GM19025 (cell line): ENCODE data around the gene SHOC2.

Experiments used
- ATAC-seq: cut with Tn5 transposase; IDR thresholded peaks from one replicate; pipeline ENCODE4 v1.9.1; 2021; ENCODE audit warnings: mild to moderate bottlenecking, low read depth, moderate library complexity; ENCODE audit not compliant: unreplicated experiment

SHOC2 gene

GRCh38 chr10:110977662-110978061, 58.3 kb downstream of the SHOC2 start:
- ATAC-seq = no peak

GRCh38 chr10:110978204-110978603, 58.8 kb downstream of the SHOC2 start:
- no peak for ATAC-seq

DNA sequence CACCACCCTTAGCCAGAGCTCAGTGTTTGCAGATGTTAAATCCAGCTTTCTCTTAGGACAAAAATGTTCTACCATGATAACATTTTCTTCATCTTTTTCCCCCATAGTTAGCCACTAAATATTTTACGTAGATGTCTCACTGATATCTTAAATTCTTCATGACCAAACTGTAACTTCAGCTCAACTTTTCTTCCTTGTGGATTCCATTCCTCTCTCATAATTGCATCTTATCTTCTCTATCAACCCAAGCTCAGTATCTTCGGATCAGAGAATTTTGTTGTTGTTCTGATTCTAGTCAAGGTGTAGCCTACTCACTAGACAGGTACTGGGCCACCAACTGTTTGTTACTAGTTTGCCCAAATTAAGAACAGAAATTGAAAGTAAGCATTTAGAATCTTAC, 60.2 kb downstream of the SHOC2 start:
- no peak for ATAC-seq

GRCh38 chr10:110980807-110981206, 61.4 kb downstream of the SHOC2 start:
- ATAC-seq = no peak

GRCh38 chr10:110983466-110983865, 64.1 kb downstream of the SHOC2 start:
- ATAC-seq = no peak

DNA sequence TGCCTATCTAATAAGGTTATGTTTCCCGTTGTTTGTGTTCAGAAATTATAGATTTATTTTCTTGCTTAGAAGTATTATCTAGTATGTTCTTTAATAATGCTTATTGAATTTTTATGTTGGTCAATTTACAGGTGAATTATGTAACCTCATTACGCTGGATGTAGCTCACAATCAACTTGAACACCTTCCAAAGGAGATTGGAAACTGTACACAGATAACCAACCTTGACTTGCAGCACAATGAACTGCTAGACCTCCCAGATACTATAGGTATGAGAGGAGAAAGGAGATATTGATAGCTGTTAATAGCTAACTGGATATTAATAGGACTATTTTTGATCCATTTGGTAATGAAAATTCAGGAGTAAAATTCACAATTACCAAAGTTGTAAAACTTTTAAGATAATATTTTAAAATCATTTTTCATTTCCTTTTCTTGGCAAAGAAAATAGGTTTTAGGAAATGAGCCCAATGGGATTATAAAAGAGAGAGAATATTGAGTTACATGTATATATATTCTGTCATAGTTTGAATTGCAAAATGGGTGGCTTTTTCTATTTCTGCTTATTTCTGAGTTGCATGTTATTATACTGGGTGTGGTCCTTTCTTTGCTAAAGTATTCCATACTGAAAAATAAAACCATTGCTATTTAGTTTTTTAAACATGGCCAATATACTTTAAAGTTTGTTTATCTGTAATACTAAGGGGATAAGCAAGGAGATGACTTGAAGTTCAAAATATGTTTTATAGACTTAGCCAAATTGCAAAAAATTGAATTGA, 66.3 kb downstream of the SHOC2 start:
- no peak for ATAC-seq

- ATAC-seq = no peak
Observed at GRCh38 chr10:110989016-110989415, 69.6 kb downstream of the SHOC2 start.

DNA sequence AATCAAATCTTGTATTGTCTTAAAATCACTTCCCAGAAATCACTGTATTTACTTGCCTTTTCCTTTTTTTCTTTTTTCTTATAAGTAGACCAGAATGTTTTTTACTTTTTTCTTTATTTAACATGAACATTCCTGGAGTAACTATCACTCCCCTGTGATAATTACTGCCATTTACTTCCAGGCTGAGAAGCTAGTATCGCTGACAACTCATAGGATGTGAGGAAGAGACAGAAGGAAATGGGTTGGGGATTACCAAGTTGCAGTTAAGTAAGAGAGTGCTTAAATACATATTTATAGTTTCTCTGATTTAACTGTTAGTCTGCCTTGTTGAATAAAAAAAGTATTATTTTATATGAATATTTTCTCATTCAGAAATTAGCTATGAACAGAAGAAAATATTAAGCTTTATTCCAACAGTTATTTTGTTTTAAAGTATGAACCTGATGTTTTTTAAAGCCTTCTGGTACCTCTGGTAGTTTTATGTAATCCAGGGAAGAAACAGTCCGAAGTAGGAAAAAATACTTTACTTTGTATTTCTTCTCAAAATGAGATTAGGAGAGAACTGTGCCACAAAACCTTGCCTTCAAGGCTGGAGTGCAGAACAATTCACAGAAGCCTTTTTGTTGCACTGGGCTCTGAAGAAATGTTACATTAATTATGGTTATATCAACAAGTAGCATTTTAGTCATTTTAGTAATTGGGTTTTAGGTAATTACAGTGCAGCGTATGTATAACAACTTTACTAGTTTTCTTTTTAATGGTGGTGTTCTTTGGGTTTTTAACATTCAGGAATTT, 72.8 kb downstream of the SHOC2 start:
- no peak for ATAC-seq

- no peak for ATAC-seq
Observed at GRCh38 chr10:110993024-110993693, 73.8 kb downstream of the SHOC2 start.

DNA sequence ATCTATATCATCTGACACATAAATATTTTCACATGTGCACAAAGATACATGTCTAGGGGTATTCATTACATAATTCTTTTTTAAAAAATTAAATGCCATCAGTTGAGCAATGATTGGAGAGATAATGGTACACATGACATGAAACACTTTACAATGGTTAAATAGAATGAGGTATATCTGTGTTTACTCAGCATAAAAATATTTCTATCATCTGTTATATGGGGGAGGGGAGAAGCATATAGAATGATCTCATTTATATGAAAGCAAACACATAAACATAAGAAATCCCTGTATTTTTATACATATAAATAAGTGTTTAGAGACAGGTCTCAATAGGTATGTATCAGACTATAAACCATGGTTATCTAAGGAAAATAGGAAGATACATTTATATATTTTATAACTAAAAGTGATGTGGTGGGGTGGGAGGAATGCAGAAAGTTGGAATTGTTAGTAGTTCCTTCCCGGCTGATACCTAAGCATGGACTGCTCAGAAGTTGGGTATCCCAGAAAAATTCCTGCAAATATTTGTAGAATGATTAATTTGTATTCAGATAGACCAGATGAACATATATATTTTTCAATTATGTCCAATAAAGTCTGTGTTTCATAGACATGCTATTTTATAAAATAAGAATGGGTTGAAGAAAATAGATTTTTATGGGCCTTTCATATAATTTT, 75.1 kb downstream of the SHOC2 start:
- no peak for ATAC-seq

DNA sequence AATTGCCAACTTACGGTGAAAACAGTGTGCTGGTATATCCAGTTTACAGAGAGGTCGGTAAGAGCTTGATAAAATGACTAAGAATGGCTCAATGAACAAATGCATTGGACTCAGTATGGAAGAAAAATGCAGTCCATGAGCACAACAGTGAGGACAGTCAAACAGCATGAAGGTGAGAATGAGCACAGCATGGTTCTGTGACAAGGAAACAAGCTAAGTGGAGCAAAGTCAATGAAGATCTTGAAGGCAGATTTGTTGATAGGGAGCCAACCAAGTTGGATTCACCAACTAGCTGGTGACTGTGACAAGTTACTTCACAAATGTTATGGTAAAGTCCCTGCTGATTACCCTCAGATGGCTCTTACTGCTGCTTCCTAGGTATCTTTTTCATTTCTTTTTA, 75.9 kb downstream of the SHOC2 start:
- no peak for ATAC-seq

- ATAC-seq = no peak
Observed at GRCh38 chr10:110996256-110996655, 76.9 kb downstream of the SHOC2 start.

GRCh38 chr10:111004016-111004415, 84.6 kb downstream of the SHOC2 start:
- ATAC-seq = no peak

DNA sequence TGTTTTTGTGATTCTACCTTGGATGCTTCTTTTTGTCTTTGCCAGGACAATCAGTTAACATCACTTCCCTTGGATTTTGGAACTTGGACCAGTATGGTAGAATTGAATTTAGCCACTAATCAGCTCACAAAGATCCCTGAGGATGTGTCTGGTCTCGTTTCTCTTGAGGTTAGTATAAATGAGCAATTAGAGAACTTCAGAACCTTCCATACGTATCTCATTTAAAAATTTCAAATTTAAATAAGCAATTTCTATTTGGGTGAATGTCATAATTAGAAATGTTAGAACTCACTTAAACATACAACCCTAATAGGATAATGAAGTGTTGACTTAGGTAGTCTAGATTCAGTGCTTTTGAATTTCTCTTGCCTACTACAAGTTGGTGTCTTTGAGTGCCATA, 88.1 kb downstream of the SHOC2 start:
- ATAC-seq = no peak

GRCh38 chr10:111015181-111015580, 95.8 kb downstream of the SHOC2 start:
- ATAC-seq = no peak

DNA sequence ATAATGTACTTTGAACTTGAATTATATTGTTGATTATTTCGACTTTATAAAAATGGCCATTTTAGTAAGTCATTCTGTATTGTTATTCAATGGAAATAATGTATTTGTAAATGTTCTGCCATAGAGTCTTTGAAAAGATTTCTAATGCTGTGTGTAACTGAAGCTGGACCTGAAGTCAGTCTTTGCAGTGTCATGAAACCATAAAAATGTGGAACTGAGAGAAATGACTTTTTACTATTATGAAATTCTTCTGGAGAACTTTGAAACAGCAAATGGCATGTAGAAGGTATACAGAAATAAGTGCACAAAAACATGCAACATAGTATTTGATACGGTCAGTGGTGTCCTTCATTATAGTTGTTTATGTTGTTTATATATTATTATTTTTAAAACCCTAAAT, 97.7 kb downstream of the SHOC2 start:
- no peak for ATAC-seq

GRCh38 chr10:111018021-111018420, 98.6 kb downstream of the SHOC2 start:
- no peak for ATAC-seq

GRCh38 chr10:111023060-111023459, 103.7 kb downstream of the SHOC2 start:
- no peak for ATAC-seq

- ATAC-seq = no peak
Observed at GRCh38 chr10:111030042-111030750, 110.8 kb downstream of the SHOC2 start.

GRCh38 chr10:111034598-111035310, 115.3 kb downstream of the SHOC2 start:
- no peak for ATAC-seq
